Activated gamma-delta T cell treated with anti-CD3 and anti-CD28 coated beads, Interleukin-2, amount 50 U/mL, for 16 hours (primary cell): ENCODE measurements around the gene VIL1.

Experiments used
- DNase-seq: peaks from one replicate; pipeline ENCODE4 v3.0.0-alpha.2; 2020; ENCODE audit warnings: low read depth

Gene VIL1

GRCh38 chr2:218418717-218419458 lies at the start of gene VIL1:
TSS of gene VIL1 (plus strand) at chr2:218419123. CDS start at chr2:218423779, 4,656 bp downstream.
- DNase-seq: no peak

DNA sequence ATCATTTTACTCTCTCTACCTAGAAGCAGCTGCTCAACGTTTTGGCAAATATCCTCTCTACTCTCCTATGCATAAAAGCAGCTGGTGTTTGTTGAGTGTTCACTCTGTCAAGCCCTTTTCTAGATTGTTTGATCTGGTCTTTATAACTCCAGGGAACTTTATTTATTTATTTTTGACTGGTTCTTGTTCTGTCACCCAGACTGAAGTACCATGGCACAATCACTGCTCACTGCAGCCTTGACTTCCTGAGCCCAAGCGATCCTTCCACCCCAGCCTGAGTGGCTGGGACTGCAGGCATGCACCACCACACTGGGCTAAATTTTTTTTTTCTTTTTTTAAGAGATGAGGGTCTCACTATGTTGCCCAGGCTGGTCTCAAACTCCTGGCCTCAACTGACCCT lies 49.6 kb upstream of the VIL1 start:
- no peak for DNase-seq

GRCh38 chr2:218370410-218371063 lies 48.4 kb upstream of the VIL1 start:
- no peak for DNase-seq

DNA sequence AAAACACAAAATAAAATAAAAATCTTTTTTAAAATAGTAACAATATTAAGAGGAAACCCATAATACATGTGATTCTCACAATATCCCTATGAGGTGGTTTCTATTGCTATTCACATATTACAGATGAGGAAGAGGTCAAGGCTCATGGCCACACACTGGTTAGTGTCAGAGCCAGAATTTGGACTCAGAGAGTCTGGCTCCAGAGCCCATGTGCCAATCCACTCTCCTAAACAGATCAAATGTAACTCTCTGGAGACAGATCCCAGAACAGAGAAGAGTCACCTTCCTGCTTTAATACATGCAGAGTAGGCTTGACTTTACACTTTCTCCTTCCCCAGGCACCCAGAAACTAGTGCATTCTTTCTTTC lies 47.0 kb upstream of the VIL1 start:
- DNase-seq: no peak

- DNase-seq: no peak
Observed at GRCh38 chr2:218374795-218375194, 44.1 kb upstream of the VIL1 start.

GRCh38 chr2:218375212-218375611 lies 43.7 kb upstream of the VIL1 start:
- no peak for DNase-seq

DNA sequence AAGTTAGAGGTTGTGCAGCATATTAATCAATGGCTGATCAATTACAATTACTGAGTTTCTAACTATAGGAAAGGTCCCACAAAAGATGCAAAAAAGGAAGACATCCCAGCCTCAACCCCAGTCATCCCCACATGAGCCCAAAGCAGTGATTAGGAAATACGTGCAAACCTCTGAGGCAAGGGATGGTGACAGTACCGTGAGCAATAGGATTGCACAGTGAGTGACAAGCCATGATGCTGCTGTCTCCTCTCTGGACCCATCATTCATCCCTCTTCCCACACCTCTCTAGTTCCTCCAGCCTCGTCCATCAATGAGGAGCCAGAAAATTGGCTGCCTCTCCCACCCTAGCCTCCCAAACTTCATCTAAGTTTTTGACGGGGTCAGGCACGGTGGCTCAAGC lies 40.9 kb upstream of the VIL1 start:
- DNase-seq: no peak

GRCh38 chr2:218381916-218382366 lies 37.0 kb upstream of the VIL1 start, which contains the start of gene SLC11A1:
TSS of gene SLC11A1 (plus strand) at chr2:218382273. CDS start at chr2:218382369, 96 bp downstream.
- DNase-seq: no peak

- DNase-seq: no peak
Observed at GRCh38 chr2:218382785-218383184, 36.1 kb upstream of the VIL1 start.

GRCh38 chr2:218383892-218384519 lies 34.9 kb upstream of the VIL1 start:
- DNase-seq: no peak

GRCh38 chr2:218384975-218385374 lies 33.9 kb upstream of the VIL1 start:
- no peak for DNase-seq

DNA sequence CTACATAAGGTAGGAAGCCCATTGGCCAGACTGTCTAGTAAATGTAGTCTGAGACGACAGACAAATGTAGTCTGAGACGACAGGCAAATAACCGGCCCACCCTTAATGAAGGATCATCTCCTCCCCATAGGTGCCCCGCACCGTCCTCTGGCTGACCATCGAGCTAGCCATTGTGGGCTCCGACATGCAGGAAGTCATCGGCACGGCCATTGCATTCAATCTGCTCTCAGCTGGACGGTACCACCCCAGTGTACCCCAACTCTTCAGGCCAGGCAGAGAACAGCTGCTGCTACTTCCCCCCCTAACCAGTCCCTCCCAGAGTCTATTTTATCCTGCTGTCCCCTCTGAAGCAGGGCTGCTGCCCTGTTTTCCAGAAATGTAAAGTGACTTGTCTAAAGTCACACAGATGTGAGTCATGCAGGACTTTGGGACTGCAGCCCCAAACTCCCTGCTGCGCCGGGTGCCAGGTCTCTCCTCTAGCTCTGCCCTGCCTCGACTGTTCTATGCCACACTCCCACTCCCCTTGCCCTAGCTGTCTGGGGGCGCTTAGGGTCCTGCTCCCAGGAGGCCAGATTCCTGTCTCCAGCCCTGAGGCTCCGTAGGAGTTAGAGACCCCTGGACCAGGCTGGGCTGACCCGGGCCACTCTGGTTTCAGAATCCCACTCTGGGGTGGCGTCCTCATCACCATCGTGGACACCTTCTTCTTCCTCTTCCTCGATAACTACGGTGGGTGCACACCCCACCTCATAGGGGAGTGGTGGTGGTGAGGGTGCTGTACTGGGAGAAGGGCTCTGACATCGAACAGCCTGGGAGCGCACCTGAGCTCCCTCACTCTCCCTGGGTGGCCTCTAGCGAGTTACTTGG lies 32.2 kb upstream of the VIL1 start:
- no peak for DNase-seq

DNA sequence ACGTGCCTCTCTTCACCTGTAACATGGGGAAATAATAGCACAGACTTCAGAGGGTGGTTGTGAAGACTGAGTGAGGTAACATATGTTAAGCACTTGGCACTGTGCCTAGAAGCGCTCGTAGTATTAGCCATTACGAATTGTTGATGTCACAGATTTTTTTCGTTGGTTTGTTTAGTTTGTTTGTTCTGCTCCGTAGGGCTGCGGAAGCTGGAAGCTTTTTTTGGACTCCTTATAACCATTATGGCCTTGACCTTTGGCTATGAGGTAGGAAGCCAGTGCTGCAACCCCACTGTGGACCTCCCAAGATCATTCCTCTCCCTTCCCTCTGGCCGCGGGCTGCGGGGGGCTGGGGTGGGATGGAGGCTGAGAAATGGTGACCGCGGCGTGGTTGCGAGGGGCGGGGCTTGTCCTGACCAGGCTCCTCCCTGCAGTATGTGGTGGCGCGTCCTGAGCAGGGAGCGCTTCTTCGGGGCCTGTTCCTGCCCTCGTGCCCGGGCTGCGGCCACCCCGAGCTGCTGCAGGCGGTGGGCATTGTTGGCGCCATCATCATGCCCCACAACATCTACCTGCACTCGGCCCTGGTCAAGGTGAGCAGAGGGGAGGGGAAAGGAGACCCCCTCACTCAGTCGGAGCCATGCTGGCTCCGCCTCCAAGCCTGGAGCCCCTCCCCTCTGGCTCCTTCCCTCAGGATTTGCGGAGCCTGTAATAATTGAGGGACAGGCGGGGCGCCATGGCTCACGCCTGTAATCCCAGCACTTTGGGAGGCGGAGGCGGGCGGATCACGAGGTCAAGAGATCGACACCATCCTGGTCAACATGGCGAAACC lies 31.3 kb upstream of the VIL1 start:
- no peak for DNase-seq

DNA sequence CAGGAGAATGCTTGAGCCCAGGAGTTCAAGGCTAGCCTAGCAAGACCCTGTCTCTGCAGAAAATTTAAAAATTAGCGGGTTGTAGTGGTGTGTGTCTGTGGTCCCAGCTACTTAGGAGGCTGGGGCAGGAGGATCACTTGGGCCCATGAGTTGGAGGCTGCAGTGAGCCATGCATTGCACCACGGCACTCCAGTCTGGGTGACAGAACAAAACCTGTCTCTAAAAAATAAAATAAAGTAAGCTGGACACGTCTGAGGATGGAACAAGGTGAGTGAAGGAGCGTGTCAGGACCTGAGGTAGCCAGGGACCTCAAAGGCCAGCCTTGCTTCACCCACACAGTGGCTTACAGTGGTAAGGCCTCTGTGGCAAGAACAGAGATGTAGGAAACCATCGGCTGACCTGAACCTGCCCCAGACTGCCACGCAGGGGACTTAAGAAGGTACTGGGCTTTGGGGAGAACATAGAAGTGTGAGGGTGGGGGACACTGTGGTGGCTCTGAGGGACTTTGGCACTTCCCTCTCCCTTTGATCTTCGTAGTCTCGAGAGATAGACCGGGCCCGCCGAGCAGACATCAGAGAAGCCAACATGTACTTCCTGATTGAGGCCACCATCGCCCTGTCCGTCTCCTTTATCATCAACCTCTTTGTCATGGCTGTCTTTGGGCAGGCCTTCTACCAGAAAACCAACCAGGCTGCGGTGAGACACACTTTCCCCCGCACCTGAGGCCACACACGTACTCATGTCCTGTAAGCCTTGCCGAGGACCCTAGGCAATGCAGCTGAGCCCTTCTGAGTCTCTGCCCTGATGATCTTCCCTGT lies 29.4 kb upstream of the VIL1 start:
- DNase-seq: no peak

DNA sequence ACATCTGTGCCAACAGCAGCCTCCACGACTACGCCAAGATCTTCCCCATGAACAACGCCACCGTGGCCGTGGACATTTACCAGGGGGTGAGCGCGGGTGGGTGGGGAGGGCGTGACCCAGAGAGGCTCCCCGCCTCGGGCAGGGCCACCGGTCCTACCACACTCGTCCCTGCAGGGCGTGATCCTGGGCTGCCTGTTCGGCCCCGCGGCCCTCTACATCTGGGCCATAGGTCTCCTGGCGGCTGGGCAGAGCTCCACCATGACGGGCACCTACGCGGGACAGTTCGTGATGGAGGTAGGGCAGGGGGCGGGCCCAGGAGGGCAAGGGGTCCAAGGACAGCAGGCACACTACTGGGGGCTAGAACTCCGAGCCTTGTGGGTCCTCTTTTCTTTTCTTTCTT lies 27.7 kb upstream of the VIL1 start:
- DNase-seq: no peak

GRCh38 chr2:218392459-218392858 lies 26.5 kb upstream of the VIL1 start:
- no peak for DNase-seq

DNA sequence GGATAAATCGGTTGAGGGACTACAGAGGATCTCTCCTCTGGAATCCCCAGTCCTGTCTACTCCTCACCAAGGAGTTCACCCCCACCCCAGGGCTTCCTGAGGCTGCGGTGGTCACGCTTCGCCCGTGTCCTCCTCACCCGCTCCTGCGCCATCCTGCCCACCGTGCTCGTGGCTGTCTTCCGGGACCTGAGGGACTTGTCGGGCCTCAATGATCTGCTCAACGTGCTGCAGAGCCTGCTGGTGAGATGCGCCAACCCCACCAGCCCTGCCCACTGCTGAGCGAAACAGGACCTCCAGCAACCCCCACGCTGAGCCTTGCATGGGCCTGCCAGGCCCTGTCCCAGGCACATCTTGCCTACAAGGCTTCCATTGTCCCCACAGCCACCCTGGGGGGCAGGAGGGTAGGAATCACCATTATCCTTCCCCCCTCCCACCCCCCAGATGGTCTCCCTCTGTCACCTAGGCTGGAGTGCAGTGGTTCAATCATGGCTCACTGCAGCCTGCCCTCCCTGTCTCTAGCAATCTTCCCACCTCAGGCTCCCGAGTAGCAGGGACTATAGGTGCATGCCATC lies 25.9 kb upstream of the VIL1 start:
- DNase-seq: no peak

- no peak for DNase-seq
Observed at GRCh38 chr2:218393750-218394290, 25.1 kb upstream of the VIL1 start.

GRCh38 chr2:218394298-218395089 lies 24.4 kb upstream of the VIL1 start:
- no peak for DNase-seq
